ENCODE measurements around the gene LARP1B.
"Not testable (repeated sequence)": the region's sequence is repeated elsewhere in the genome, so short reads cannot be mapped to it uniquely, and the experiment has no call there.

Gene LARP1B

GRCh38 chr4:128141866-128142265 is 80.8 kb downstream of the LARP1B start:
- DNase-seq = no peak

GRCh38 chr4:128145727-128146126 is 84.6 kb downstream of the LARP1B start:
- no peak for DNase-seq

DNA sequence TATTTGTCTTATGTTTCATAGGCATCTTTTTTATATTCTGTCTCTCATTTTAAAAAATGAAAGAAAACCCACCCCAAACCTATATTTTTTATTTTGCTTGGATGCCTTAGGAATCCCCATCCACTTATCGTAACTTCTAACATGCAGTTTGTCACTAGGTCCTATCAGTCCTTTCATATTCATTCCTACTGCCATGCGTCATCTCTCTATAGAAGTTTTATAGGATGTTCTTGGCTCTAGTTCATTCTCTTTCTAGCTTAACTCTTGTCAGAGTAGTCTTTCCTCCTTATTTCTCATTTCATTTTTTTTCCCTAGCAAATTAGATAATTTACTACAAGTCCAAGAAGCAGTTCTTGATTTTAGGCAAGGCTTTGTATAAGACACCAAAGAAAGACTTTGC is 92.7 kb downstream of the LARP1B start:
- no peak for DNase-seq

- no peak for DNase-seq
These were observed 94.2 kb downstream of the LARP1B start for GRCh38 chr4:128155231-128155855.

DNA sequence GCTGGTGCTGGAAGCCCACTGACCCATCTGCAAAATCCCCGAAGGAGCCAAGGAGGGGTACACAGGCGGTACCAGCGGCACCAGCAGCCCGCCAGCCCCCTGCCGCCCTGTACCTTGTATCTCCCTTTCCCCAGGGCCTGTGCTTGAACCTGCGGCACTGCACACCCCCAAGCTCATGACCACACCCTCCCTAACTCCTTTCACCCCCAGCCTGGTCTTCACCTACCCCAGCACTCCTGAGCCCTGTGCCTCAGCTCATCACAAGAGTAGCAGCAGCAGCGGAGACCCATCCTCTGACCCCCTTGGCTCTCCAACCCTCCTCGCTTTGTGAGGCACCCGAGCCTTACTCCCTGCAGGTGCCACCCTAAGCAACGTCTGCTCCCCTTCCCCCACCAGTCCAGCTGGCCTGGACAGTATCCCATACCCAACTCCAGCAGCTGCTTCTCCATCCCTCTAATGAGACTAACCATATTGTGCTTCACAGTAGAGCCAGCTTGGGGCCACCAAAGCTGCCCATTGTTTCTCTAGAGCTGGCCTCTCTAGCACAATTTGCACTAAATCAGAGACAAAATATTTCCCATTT is 94.9 kb downstream of the LARP1B start:
- no peak for DNase-seq

- DNase-seq = not testable (repeated sequence)
These were observed 95.4 kb downstream of the LARP1B start for GRCh38 chr4:128156472-128156871.

DNA sequence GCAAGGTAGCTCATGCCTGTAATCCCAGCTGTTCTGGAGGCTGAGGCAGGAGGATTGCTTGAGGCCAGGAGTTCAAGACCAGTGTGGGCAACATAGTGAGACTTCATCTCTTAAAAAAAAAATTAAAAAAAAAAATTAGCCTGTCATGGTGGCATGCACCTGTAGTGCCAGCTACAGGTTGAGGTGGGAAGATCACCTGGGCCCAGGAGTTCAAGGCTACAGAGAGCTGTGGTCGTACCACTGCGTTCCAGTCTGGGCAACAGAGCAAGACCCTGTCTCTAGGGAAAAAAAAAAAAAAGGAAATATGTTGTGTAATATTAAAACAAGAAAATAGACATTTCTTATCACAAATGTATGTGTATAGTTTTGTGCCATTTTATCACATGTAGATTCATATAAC is 97.8 kb downstream of the LARP1B start:
- no peak for DNase-seq

- no peak for DNase-seq
These were observed 98.9 kb downstream of the LARP1B start for GRCh38 chr4:128159967-128160366.

DNA sequence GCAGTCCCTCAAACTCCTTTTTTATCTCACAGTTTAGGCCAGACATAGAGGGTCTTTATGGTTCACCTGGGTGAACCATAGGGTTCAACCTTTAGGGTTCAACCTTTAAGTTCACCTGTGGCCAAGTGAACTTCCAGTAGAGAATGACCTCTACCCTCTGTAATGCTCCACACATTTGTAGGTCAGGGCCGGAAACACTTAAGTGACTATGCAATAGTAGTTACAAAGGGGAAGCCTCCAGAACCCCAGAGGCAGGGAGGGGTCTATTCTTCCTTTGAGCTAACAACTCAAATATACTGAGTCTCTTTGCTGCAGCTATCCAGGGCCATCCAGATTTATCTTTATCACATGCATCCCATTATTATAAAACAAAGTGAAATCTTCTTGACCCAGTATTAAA is 100.0 kb downstream of the LARP1B start:
- no peak for DNase-seq

DNA sequence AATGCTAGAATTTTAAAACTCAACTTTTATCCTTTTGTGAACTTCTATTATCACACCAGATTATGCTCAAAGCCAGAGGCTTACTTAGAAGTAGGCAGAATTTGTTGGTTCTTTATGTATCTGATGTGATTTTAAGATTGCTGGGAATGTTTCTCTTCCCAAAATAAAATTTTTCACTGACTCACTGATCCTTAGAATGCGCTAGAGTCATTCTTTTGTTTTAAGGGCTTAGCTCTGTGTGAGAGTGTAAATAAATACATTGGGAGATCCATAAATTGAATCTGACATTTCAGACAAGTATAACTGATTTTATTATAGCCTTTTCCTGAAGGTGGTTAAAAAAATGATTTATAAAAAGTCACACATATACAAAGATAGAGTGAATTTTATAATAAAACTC is 101.3 kb downstream of the LARP1B start:
- DNase-seq = no peak

DNA sequence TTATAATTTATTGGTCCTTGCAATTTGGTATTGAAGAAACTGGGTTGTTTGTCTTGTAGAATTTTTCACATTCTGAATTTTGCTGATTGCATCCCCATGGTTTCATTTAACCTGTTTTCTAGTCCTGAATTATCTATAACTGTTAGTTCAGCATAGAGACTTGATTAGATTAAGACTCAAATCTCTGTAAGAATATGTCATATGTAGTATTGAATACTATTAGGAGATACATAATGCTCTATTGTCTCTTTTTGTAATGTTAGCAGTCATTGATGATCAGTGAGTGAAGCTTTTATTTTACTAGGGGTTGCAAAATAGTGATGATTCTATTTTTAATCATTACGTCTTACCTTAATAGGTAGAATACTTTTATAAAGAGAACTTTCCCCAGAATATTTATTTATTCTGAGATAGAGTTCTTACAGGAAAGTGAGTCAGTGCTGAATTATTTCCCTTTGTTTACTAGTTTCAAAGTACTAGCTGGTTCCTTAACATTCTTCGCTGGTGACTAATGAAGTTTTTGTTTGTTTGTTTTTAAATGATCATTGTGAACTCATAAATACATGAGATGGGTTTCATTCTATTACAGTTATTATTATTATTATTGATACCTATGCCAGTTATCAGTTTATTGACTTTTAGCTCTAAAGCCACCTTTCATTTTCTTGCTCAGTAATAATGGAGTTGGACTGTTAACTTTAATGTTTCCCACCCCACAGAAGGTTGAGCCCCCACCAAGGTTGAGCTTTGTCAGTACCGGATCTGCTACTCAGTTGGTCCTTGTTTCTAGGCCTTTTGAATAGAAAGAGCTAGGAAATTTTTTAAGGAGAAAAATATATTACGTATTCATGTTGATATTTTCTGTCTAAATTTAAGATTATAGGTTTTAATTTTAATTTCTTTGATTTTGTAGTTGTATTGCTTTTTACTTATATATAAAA is 102.3 kb downstream of the LARP1B start:
- DNase-seq = no peak

GRCh38 chr4:128166982-128167381 is 105.9 kb downstream of the LARP1B start:
- peak; percentile 44 for DNase-seq

DNA sequence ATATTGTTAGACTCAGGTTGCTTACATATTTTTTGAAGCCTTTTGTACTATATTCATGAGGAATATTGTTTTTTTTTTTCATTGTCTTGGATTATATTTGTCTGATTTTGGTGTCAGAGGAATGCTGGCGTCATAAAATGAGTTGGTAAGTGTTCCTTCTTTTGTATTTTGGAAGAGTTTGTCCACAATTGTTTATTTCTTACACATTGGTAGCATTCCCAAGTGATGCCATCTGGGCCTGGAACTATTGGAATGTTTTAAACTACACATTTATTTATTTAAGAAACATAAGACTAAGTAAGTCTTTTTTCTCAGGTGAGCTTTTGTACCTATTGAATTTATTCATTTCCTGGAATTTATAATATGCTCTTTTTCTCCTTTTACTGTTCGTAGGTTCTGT is 107.6 kb downstream of the LARP1B start:
- DNase-seq = no peak

- no peak for DNase-seq
These were observed 108.1 kb downstream of the LARP1B start for GRCh38 chr4:128169245-128169644.

- DNase-seq = no peak
These were observed 115.5 kb downstream of the LARP1B start for GRCh38 chr4:128176643-128177042.

DNA sequence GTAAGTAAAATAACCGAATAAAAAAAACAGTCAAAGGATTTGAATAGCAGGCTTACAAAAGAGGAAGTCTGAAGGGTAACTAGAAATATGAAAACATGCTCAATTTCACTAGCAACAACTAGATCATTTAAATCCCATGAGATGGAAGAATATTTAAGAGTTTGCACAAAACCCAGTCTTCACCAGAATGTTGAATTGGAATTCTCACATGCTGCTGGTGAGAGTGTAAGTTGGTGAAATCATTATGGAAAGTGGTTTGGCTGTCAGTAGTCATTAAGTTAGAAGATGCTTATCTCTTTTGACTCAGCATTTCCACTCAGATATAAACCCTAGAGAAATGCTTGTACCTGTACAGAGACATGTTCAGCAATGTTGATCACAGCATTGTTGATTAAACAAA is 116.4 kb downstream of the LARP1B start:
- DNase-seq = peak; percentile 59

DNA sequence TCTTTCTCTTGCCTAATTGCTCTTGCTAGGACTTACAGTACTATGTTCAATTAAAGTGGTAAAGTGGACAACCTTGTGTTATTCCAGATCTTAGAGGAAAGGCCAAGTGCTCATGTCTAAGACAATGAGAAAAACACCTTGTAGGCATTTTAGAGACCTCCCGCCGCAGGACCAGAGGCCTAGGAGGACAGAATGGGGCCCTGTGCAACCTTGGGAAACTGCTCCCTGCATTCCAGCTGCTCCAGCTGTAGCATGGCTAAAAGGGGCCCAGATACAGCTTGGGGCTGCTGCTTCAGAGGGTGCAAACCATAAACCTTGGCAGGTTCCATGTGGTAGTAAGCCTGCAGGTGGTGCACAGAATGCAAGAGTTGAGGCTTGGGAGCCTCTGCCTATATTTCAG is 125.5 kb downstream of the LARP1B start:
- no peak for DNase-seq

DNA sequence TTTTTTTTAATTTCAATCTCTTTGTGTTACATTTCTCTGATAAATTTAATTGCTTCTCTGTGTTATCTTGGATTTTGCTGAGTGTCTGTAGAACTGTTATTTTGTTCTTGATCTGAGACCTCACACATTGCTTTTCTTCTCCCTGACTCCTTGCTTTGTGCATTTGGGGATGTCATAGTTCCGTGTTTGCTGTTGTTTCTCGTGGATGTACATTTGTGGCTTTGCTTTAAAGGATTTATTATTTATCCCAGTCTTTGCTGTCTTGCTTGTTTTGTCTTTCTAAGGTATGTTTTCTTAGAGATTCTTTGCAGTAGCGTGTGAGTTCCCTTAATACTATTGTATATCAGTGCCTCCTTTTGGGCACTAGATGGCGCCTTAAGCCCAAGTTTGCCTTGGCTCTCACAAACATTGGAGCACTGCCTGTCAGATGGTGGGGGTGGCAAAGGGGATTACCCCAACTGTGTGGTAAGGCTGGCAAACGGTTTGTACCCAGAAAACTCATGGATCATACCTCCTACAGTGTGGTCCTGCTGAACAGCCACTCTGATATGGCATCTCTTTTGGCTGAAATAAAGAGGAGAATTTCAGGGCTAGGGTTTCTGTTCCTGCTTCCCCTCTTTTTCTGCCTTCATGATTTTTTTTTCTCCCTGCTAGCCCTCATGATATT is 130.1 kb downstream of the LARP1B start:
- peak; percentile 89 for DNase-seq

- DNase-seq = peak; percentile 75
These were observed 159.4 kb downstream of the LARP1B start for GRCh38 chr4:128220286-128221235.

GRCh38 chr4:128221586-128221985 is 160.5 kb downstream of the LARP1B start:
- DNase-seq = no peak

- DNase-seq = no peak
These were observed 164.0 kb downstream of the LARP1B start for GRCh38 chr4:128225148-128225547.

DNA sequence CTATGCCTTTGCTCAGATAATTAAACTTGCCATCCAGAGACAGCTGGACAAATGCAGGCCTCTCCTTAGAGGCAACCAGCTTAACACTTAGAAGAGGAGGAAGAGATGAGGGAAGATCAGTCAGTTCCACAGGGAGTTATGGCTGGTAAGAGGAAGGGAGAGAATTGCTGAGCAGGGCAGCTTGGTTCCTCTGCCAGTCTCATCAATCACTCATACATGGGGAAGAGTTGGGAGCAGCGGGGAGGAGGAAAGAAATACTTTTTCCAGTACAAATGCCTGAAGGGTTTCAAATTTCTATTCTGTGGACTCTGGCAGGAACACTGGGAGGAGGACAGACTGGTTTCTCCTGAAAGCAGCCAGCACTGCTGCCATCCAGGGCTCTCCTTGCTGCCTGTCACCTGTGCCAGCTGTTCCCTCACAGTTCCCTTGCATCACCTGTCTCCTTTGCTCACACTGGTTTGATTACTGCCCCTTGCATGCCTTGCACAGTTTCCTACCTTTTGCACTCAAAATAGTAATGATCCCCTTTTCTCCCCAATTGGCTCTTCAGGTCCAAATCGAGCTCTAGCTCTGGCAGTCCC is 167.0 kb downstream of the LARP1B start:
- no peak for DNase-seq
